Kidney epithelial cell (primary cell): ENCODE data around the gene FHDC1. TPM values are rescaled to one million over a fixed set of nuclear protein-coding genes. Genes with fewer than 3 reads are reported as not detected.

Experiments used
- DNase-seq: peaks from one replicate; pipeline ENCODE4 v3.0.0-alpha.2; 2010; ENCODE audit warnings: low read depth
- H3K27me3 ChIP-seq: 2 replicates; pipeline ENCODE4 v1.6.0; 2011; ENCODE audit warnings: low read length; ENCODE audit not compliant: control insufficient read depth, insufficient read depth
- H3K36me3 ChIP-seq: 2 replicates; pipeline ENCODE4 v1.5.1; 2011; ENCODE audit warnings: low read length; ENCODE audit not compliant: control insufficient read depth, insufficient read depth
- H3K4me3 ChIP-seq: 2 replicates; pipeline ENCODE4 v1.5.1; 2011; ENCODE audit warnings: low read depth, mild to moderate bottlenecking, control low read depth, low read length
- total RNA-seq: library from RNA; depleted of rRNA; stranded (reverse); fragments of >200 nt; gene quantifications from 2 replicates; pipeline ENCODE4 v1.2.3, GENCODE V29; 2015
- TF ChIP-seq, protein P1 (sequence below): IDR thresholded peaks from 2 replicates; pipeline ENCODE4 v1.5.1; 2011; ENCODE audit warnings: mild to moderate bottlenecking, moderate library complexity, low read length, control low read depth, inconsistent platforms; ENCODE audit not compliant: insufficient read depth, poor library complexity, severe bottlenecking

The FHDC1 gene
- total RNA-seq, 1 donor from 2014 or later: 3.1 TPM

DNA sequence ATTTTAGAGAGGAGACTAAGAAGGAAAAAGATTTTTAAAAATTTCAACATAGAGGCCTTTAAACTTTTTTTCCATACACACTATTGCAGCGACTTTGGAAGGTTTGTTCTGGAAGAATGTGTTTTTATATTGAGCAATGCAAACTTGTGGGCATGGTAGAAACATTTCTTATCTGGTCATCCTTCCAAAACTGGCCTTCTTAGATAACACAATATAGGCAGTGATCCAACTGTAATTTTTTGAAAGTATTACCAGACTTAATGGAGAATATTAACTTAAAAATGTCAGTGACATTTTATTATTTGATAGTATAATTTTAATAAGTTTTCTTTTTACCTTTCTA lies 25.6 kb downstream of the FHDC1 start:
- DNase-seq: no peak
- TF ChIP-seq, protein P1, sequence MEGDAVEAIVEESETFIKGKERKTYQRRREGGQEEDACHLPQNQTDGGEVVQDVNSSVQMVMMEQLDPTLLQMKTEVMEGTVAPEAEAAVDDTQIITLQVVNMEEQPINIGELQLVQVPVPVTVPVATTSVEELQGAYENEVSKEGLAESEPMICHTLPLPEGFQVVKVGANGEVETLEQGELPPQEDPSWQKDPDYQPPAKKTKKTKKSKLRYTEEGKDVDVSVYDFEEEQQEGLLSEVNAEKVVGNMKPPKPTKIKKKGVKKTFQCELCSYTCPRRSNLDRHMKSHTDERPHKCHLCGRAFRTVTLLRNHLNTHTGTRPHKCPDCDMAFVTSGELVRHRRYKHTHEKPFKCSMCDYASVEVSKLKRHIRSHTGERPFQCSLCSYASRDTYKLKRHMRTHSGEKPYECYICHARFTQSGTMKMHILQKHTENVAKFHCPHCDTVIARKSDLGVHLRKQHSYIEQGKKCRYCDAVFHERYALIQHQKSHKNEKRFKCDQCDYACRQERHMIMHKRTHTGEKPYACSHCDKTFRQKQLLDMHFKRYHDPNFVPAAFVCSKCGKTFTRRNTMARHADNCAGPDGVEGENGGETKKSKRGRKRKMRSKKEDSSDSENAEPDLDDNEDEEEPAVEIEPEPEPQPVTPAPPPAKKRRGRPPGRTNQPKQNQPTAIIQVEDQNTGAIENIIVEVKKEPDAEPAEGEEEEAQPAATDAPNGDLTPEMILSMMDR: no peak
- no peaks in the 10 kb centered on the region for H3K36me3 ChIP-seq
- H3K27me3 ChIP-seq: no peaks in the 10 kb centered on the region
- H3K4me3 ChIP-seq: no peak overlapping the region

DNA sequence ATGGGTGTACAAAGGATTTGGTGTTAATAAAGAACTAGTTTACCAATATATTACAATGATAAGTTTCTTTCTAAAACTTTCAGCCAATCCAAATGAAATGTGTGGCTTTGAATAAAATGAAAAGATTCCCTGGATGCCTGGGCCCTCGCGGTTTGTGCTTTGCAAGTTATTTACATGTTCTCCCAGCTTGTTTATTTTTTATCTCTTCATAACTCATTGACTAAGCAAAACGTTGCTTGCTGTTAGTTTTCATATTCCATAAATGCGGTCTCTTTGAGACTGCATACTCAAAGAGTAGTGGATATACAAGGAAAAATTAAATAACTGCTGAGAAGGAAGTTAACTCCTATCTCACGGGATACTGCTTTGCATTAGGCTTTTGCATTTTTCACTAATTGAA lies 26.0 kb downstream of the FHDC1 start:
- TF ChIP-seq, protein P1: no peak
- no peaks in the 10 kb centered on the region for H3K27me3 ChIP-seq
- H3K36me3 ChIP-seq: no peaks in the 10 kb centered on the region
- H3K4me3 ChIP-seq: no peak overlapping the region
- DNase-seq: no peak

DNA sequence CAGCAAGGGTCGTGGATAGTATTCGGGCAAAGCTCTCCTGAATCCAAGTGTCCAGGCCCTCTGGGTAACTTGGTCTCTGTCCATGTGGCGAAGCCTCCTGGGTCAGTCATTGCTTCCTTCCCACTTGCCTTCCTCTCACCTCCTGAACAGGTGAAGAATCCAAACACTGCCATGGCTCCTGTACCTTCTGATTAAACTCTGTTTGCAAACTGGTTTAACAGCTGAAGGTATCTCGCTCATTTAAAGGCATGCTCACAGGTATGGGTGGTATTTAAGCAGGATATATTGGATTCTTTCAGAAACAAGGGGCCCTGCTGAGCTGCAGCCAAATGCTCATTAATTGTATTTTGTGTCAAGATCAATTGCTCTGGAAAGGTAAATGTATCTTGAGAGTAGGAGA lies 28.2 kb downstream of the FHDC1 start:
- Histone ChIP-seq H3K4me3 (no peak overlapping the region), H3K36me3 (no peaks in the 10 kb centered on the region), H3K27me3 (no peaks in the 10 kb centered on the region)
- no peak for DNase-seq
- TF ChIP-seq, protein P1: no peak

DNA sequence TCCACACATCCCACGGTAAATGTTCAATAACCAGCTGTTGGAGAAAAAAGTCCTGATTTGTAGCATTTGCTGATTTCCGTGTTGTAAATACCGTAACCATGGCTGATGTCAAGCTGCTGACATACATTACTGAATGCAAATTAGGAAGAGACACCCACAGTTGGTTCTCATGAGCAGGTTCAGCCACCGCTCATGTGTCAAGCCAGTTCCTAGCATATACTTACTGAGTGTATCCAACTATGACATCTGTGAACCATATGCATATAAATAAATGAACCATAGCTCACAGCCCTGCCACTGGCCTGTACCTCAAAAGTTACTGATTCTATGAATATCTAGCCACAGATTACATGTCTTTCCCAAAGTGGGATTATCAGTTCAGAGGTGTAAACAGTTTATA lies 29.5 kb downstream of the FHDC1 start:
- Histone ChIP-seq H3K36me3 (no peaks in the 10 kb centered on the region), H3K27me3 (no peaks in the 10 kb centered on the region), H3K4me3 (no peak overlapping the region)
- TF ChIP-seq, protein P1: no peak
- no peak for DNase-seq

DNA sequence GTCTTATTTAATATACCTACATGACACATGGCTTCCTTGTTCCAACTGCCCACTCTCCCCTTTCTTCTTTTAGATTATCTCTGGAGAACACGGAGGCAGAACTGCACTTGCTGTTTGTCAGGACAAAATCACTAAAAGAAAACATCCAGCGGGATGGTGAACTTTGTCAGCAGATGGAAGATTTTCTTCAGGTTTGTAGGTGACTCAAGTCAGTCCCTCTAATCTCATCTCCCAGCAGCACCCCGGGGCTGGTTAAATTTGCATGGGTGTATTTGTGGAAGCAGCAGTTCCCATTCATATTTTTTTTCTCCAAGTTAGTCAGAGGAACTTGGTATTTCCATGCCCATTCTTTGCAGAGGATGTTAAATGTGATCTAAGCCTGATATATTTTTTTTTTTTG lies 31.8 kb downstream of the FHDC1 start:
- no peak overlapping the region for H3K4me3 ChIP-seq
- DNase-seq: no peak
- H3K27me3 ChIP-seq: no peaks in the 10 kb centered on the region
- TF ChIP-seq, protein P1: no peak
- H3K36me3 ChIP-seq: no peaks in the 10 kb centered on the region

DNA sequence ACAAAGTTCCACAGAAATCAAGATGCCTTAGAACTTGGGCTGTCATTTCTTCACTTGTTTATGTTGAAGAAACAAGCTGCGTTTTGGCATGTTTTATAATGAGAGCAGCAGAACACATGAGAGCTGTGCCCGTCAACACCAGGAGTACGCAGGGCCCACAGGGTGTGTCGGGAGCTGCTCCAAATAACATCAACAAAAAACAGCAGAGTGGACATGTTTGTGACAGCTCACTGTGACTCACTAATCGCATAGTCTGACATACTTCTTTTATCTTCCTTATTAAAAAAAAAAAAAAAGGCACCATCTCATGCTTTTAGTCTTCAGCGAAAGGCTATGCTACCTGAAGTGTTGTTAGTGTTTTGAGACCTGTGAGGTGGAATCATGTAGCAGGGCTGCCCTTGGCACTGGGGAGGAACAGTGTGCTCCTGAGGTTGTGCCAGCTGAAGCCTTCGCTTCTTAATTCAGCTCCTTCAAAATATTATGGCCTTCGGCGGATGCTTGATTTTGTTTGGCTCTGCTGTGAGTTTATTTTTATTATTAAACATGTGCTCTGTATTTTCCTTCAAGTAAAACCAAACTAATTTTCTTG lies 32.8 kb downstream of the FHDC1 start:
- no peak for DNase-seq

More for the DNA sequence above, 32.8 kb downstream of the FHDC1 start:
- TF ChIP-seq, protein P1: no peak
- Histone ChIP-seq H3K4me3 (no peak overlapping the region), H3K36me3 (no peaks in the 10 kb centered on the region), H3K27me3 (no peaks in the 10 kb centered on the region)
